ENCODE data around the gene EIF3K. TPM values are rescaled to one million over a fixed set of nuclear protein-coding genes. Genes with fewer than 3 reads are reported as not detected.
"Not testable (repeated sequence)": the region's sequence is repeated elsewhere in the genome, so short reads cannot be mapped to it uniquely, and the experiment has no call there.

The EIF3K gene
- total RNA-seq, 1 experiment from 2014 or later, result 1,233 TPM

DNA sequence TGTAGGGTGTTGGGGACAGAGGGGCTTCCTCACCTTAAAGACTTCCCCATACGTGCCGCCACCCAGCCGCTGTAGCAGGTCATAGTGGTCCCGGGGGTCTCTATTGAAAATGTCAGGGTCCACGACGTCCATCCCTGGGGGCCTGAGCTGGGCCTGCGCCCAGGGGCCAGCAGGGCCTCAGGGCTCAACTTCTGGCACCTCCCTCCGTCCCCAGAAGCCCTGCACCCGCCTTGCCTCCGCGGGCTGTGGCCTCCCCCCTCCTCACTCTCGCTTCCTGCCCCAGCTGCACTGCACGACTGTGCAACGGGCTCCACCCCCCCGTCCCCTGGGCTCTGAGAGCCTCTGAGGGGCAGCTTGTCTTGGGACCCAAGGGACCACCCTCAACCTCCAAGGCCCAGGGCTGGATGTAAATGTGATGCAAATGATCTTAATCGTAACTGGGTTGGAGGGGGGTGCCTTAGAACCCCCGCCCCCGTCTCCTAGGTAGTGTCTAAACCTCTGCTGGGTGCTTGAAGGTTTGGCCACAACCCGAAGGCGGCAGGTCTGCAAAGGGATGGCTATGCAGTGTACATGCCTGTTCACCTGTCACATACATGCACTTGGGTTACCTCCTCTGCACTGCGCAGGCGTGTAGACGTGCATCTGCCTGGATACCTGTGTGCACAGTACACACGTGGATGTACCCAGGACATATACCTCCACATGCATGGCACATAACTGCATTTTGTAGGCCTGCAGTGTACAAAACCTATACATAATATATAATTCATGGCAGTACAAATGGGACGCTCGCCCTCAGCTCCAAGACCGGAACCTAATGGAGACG, 1.0 kb upstream of the EIF3K start, which contains the start of gene MAP4K1:
MAP4K1 (minus strand) TSS at position 190 of the 826 bp plus-strand sequence; CDS start at position 132, 58 bp downstream.
- DNase-seq (ENCODE audit: low spot score), result no peak

- DNase-seq (ENCODE audit: low spot score), result no peak
Measured at GRCh38 chr19:38619361-38620174, 580 bp downstream of the EIF3K start.

GRCh38 chr19:38624822-38625221, 5.8 kb downstream of the EIF3K start:
- no peak for DNase-seq (ENCODE audit: low spot score)

DNA sequence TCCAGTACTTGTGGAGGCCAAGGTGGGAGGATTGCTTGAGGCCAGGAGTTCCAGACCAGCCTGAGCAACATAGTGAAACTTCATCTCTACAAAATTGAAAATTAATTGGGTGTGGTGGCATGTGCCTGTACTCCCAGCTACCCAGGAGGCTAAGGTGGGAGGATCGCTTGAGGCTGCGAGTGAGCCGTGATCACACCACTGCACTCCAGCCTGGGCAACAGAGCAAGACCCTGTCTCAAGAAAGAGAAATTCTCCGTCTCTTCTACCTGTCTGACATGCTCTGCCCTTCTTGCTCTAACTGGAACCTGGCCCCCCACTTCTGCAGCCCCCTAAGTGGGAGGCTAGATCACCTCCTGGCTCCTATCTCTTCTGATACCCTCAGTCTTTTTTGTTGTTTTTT, 7.4 kb downstream of the EIF3K start:
- DNase-seq (ENCODE audit: low spot score), result no peak

DNA sequence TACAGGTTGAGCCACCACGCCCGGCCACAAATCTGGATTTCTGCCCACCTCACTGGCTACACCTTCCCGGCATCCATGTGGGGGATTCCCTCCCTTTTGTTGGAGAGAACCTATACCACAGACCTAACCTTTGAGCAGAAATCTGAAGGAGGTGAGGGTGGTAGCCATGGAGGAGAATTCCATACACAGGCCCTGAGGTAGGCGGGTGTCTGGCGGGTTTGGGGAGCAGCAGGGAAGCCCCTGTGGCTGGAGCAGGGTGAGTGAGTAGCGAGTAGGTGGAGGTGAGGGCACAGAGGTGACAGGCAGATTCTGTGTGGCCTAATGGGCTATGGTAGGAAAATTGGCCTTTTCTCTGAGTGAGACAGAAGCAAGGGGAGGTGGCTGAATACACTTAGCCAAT, 10.6 kb downstream of the EIF3K start:
- DNase-seq (ENCODE audit: low spot score), result no peak

- DNase-seq (ENCODE audit: low spot score), result not testable (repeated sequence)
Measured at GRCh38 chr19:38631301-38631700, 12.3 kb downstream of the EIF3K start.

DNA sequence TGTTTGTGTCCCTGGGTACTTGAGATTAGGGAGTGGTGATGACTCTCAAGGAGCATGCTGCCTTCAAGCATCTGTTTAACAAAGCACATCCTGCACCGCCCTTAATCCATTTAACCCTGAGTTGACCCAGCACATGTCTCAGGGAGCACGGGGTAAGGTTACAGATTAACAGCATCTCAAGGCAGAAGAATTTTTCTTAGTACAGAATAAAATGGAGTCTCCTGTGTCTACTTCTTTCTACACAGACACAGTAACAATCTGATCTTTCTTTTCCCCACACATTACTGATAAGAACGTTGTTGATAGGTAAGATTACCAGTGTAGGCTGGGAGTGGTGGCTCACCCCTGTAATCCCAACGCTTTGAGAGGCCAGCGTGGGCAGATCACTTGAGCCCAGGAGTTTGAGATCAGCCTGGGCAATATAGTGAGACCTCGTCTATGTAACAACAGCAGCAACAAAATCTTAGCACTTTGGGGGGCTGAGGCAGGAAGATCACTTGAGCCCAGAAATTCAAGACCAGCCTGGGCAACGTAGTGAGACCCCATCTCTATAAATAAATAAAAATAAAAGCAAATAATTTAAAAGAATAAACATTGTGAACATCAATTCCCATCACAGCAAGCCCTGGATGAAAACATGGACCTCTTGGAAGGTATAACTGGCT, 13.0 kb downstream of the EIF3K start:
- not testable (repeated sequence) for DNase-seq (ENCODE audit: low spot score)

DNA sequence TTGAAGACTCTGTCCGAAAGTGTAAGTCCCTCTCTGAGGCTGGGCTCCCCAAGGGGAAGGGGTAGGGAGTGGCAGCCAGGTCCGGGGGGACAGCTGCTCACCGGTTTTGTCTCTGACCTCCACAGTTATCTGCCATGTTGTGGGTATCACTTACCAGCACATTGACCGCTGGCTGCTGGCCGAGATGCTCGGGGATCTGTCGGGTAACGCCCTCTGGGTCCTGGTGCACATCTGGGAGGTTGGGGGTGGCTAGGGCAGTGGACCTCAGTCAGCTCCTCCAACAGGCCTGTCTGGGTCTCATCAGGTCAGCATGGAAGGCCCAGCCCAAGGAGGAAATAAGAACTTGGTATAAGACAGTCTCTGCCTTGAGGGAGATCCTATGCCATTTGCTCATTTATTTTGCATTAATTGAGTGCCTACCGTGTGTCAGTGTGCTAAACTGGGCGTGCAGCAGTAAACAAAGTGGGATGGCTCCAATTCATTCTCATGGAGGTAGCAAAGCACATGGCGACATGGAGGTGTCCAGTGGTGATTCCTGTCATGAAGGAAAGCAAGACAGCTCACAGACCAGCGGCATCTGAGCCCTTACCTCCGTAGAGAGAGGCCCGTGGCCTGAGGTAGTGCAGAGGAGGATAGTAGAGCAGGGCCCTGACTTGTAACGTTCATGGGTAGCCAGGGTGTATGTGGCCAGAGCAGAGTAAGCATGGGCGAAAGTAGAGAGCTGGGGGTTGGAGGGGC, 13.7 kb downstream of the EIF3K start:
- DNase-seq (ENCODE audit: low spot score), result no peak

GRCh38 chr19:38634757-38635482, 15.9 kb downstream of the EIF3K start:
- DNase-seq (ENCODE audit: low spot score), result no peak

DNA sequence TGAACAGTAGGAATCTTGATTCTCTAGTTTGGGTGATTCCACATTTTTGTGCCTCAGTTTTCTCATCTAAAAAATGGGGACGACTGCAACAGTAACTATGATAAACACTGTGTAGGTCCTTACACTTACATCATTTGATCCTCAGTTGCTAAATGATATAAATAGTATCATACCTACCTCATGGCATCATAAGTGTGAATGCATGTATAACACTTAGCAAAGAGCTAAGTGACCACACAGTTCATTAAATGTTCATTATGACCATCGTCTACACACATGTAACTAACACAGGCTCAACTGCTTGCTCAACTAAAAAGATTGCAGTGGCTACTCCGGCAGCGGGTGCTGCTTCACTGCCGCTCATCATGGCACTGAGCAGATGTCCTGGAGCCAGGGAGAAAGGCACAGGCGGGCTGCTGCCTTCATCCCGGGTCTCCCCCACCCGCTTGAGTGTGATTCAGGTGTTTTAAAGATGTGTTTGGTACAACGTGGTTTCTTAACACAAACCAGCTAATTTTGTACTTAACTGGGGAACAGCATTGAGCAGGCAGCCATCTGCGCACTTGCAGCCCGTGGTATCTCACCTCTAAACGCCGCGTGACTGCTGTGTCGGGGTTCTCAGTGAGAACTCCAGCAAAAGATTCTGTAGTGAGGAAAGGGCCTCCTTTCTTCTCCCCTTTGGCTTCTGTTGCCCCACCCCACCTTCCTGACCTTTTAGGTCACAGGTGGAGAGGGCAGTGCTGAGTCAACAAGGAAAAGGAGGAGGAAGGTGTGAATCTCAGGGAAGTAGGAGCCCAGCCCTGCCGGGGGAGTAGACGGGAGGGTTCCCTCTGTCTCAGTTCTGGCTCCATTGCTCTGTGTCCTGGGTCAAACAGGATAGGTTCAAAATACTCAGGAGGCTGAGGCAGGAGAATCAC, 16.8 kb downstream of the EIF3K start:
- no peak for DNase-seq (ENCODE audit: low spot score)

DNA sequence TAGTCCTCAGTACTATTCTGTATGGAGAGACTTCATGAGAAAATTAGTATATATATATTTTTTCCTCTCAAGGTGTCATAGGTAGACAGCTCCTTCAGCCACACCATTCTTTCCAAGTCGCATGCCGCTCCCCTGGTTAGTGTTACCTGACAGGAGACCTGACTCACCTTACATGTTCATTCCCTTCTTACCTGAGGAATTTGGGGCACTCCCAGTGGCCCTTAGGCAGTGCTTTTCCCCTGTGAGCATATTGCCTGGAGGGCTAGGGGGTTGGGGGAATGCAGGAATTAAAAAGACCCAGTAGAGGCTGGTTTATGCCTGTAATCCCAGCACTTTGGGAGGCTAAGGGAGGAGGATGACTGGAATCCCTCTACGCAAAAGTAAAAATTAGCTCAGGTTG, 19.5 kb downstream of the EIF3K start:
- no peak for DNase-seq (ENCODE audit: low spot score)

DNA sequence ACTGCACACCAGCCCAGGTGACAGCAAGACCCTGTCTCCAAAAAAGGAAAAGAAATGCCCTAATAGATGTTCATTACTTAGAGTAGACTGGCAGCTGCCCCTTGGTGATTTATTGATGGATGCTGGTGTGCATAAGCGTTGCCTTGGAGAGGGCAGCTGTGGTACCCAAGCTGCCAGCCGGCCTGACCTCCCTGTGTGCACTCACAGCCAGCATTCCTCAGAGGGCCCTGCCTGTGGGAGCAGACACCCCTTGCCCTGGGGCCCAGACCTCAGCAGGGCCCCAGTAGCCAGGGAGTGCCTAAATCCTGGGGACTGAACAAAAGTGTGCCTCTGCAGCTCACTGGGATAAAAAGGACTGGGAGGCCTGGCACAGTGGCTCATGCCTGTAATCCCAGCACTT, 20.7 kb downstream of the EIF3K start:
- no peak for DNase-seq (ENCODE audit: low spot score)

GRCh38 chr19:38640368-38640767, 21.4 kb downstream of the EIF3K start:
- DNase-seq (ENCODE audit: low spot score), result no peak

DNA sequence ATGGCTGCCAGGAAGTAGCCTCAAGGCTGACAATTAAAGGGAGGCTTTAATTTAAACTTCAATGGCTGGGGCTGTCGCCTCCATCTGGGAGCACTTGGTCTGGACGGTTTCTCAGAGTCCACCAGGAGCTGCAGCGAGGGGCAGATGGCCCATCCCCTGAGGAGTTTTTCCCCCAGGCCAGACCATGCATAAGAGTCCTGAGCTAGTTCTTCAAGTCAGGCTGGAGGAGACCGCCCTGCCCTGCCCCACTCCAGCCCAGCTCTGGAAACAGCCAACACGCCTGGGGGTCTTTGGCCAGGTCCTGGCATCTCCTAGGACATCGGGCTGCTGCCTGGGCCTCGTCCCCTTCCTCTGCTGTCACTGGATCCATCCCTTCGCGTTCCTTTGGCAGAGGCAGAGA, 23.2 kb downstream of the EIF3K start:
- DNase-seq (ENCODE audit: low spot score), result no peak

GRCh38 chr19:38644719-38645118, 25.7 kb downstream of the EIF3K start:
- DNase-seq (ENCODE audit: low spot score), result no peak

DNA sequence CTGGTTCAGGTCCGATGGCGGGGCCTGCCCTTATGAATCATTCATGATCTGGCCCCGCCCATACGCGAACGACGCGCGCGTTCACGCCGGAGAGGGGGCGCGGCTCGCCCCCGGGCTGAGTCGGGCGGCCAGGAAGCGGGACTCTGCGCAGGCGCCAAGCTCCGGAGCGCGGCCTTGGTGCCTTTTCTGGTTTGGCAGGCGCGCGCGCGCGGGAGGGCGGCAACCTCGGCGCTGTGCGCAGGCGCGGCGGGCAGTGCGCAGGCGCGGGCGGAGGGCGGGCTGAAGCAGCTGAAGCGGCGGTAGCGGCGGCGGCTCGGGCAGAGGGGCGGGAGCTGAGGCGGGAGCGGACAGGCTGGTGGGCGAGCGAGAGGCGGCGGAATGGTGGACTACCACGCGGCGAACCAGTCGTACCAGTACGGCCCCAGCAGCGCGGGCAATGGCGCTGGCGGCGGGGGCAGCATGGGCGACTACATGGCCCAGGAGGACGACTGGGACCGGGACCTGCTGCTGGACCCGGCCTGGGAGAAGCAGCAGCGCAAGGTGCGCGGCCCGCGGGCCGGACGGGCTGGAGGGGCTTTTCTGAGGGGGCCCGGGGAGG, 28.5 kb downstream of the EIF3K start, which contains the start of gene ACTN4:
ACTN4 (plus strand) TSS at position 282 of the 598 bp plus-strand sequence; CDS start at position 379, 97 bp downstream.
- peak; percentile 97 for DNase-seq (ENCODE audit: low spot score)

DNA sequence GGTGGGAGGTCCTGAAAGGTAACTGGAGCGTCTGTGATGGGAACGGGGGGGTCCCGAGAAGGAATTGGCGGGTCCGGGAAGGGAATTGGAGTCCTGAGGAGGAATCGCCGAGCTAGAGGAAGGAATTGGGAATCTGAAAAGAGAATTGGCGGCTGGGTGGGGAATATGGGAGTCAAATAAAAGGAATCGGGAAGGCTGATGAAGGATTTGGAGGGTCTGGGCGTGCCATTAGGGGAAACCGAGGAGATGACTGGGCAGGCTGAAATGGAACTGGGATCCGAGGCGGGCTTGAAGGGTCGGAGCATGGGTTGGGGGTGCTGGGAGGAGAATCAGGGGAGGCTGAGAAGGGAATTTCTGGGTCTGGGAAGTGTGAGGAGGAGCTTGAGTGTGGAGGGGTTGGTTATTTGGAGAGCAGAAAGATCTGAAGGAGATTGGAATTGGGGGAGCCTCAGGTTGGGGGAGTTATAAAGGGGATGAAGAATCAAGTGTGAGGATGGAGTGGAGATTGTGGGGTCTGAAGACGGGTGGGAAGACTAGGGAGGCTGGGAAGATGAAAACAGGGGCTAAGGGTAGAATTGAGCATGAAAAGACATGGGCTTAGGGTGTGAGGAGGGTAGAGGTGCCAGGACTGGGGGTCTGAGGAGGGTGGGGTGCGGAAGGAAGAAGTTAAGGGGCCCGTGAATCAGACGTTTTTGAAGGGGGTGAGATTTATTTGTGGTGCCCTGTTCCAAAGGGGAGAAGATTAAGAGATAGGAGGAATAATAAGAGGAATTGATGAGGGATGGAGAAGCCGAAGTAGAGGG, 29.2 kb downstream of the EIF3K start:
- no peak for DNase-seq (ENCODE audit: low spot score)

DNA sequence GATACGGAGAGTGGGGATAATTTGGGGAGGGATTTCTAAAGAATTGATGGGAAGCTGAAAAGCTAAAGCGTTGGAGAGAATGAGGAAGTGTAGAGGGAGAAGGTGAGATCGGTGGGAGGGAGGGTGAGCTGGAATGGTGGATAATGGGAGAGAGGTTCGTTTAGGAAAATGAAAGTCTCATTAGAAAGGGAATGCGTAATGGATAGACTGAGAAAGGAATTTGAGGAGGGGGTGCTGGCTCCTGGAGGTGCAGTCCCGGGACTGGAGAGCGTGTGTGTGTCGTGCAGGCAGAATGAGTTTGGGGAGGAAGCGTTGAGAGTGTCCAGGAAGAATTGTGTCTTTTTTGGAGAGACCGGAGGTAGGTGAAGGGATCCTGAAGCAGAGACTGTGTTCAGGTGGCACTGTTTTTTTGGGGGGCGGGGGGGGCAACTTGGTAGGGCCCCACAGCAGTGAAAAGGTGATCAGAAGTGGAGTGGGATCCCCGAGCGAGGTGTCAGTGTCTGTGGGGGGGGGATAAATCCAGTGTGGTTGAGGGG, 29.8 kb downstream of the EIF3K start:
- DNase-seq (ENCODE audit: low spot score), result no peak

Data from H4 (cell line).